GM18867 (cell line): Measurements from ENCODE around the gene RNASE13.
"Not testable (repeated sequence)": the region's sequence is repeated elsewhere in the genome, so short reads cannot be mapped to it uniquely, and the experiment has no call there.

Experiments used
- ATAC-seq: cut with Tn5 transposase; IDR thresholded peaks from one replicate; pipeline ENCODE4 v1.9.1; 2021; ENCODE audit warnings: mild to moderate bottlenecking, moderate library complexity; ENCODE audit not compliant: unreplicated experiment

The RNASE13 gene

DNA sequence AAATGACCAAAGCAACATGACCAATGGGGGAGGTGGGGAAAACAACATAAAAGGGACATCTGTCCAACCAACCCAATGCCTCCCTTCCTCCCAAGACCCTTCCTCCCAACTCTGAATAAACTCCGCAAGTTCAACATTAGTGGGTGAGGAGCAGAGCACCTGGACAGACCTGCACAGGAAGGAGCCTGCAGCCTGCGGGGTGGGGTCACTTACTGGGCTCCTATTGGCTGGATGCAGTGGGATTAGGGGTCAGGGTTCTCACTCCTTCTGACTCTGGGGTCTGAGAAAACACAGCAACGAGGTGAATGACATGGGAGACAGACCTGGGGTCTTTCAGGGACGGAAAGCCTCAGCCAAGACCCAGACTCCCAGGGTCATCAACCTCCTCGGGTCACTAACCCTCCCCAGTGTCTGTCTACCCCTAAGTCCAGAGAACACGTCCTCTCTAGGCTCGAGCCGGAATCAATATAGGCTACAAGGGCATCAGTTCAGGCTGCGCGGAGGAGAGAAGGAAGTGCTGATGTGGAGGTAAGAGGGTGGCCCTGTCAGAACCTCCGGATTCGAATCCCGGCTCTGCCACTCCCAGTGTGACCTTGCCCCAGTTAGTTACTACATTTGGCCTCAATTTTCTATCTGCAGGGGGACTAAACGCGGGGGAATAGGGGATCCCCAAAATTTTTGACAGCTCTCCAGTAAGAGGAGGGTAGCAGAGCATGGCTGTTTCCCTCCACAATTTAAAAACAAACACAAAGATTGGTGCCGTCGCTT, 10.6 kb downstream of the RNASE13 start:
- no peak for ATAC-seq

DNA sequence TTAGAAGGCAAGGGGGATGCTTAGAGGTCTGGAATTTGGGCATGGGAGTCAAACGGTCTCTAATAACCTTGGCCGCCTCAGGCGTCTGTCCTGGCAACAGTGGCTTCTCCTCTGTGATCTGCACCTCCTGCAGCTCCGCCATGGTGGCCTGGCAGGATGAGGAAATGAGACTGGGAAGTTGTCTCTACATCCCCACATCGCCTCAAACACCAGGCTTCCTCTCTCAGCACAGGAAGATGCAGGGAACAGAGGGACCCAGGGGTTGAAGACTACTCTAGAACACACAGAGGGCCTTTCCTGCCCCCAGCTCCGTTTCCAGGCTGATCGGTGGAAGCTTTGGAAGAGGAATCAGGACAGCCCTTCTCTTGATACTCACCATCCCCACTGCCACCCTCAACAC, 11.4 kb downstream of the RNASE13 start:
- ATAC-seq = no peak

DNA sequence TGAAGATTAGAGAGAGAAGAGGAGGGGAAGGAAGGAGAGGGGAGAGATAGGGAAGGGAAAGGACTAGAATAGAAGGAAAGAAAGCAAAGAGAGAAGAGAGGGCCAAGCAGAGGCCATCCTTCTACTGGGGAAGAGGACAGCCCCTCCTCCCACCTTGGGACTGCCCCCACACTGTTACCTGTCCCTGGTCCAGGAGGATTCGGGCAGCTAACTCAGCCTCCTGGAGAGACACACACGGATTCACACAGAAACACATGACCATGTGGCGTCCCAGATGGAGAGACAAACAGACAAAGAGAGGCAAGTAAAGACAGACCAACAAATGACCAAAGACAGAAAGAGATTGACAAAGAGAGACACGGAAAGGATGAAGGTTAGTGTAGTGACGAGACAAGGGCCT, 11.9 kb downstream of the RNASE13 start:
- ATAC-seq = no peak

DNA sequence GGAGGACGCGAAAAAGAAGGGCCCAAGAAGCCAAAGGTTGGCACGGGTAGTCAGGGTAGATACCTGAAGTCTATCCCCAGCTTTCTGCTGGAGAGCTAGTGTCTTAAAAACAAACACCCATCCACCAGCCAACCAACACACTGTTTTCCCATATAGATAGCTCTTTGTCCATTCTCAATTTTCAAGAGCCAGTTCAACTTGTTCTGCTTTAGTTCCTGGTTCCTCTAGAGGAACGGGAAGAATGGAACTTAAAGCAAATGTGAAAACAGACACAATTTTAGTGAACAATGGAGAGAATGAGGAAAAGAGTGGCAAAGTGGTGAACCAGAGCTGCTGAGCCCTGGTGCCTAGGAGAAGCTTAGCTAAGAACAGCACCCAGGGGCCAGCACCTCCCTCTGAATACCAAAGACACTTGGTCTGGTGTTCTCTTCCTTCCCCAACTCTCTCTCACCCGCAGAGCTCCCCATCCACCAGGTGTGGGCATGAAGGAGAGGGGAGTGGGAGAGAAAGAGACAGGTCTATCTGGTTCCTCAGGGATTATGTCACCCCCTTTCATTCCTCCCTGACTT, 13.5 kb downstream of the RNASE13 start:
- no peak for ATAC-seq

DNA sequence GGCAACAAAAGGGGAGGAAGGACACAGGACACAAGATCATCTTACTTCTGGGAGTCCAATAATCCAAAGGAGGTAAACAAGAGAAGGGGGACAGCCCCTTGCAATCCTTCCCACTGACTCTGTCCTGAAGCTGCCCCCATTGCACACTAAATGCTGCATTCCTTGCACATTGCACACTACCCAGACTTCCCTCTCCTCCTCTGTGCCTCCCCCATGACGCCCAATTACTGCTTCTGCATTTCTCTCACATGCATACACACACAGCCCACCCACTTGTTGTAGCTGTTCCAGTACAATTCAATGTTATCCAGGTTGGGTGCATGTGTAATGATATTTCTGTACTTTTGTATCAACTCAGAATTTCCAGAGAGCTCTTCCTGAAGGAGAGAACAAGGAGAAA, 15.2 kb downstream of the RNASE13 start:
- no peak for ATAC-seq

DNA sequence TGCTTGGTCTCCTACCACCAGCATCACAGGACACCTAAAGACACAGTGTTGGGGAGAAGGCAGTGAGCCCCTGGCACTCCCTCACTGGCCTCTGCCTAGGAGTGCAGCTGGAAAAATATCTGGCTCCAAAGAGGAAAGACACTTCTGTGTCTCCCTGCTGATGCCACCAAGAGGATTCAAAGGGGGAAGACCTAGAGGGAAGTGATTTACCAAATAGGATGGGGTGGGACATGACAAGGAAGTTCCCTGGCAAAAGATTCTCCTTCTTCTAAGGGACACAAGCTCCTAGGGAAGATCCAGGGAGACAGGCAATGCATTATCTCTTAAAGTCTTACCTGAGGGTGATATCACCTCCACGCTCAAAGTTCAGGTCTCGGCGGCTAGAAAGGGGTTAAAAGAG, 15.8 kb downstream of the RNASE13 start:
- no peak for ATAC-seq

DNA sequence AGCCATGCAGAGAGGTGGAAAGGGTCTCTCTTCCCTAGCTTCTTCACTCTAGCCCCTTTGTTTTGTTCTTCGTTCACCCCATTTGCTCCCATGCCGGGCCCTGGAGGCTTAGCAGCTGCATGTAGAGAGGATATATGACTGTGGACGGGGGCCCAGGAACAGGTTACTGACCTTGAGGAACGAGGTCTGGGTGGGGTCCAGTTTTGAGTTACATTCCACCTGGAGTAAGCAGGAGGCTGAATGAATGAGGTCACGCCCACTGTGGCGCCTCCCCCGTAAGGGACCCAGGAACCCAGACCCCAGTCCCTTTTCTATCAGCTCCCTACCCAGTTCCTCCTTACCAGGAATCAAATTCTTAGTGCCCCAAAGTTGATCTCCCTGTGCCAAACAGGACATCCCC, 16.3 kb downstream of the RNASE13 start:
- no peak for ATAC-seq

DNA sequence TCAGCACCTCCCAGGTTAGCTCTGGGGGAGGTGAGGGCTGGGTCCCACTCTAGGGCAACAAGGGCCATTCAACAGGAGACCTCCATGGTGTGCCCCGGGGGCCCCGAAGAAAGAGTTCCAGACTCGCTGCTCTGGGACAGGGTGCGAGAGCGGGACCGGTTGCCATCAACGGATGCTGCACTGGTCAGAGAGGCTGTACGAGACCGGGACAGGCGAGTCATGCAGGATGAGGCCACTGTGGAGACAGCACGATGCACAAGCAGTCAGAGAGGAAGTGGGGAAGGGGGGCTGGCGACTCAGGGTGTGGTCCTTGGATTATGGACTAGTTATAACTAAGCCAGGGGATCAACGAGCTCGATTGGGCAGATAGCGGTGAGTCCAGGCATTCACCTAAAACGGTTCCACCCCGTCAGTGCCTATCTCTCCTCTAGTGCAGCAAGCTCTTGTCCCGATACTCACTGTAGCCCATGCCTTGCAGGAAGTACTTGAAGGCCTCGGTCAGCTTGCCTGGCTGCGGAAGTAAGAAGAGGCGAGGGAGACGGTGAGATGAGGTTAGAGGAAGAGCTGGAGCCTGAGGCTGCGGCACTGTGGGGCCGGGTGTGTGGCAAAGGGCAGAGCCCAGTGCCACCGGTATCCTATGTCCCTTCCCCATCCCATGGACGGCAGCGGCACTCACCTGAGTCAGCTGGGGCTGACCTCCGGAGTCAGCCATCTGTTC, 16.9 kb downstream of the RNASE13 start:
- no peak for ATAC-seq

DNA sequence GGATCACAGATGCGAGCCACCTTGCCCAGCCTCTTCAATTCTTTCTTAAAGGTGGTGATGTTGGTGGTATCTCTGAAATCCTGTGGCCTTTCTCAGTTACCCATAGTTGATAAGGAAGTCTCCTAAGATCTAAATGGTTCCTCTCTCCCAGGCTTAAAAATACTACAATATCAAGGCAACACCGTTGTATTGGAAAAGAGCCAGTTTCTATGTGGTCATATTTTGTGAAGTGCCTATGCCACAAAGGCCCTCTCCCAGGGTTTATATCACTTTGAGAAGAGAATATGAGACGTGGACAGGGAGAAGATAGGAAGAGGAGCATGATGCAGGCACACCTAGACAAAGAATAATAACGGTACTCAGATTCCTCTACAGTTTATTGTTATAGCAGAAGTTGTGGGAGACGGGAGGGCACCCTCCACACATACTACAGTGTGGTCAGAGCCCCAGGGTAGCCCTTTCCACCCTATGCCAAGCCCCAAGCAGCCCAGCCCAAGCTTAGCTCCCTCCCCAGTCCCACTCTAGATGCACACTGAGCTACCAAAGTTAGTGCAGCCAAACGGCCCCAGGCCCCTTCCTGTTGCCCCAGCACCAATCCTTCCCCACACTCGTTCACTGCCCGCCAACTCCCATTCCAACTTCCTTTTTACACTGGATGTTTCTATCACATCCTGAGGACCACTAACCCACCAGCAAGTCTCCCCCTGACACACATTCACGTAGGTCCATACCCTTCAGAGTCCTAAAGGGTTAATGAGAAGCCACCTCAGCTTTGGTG, 18.0 kb downstream of the RNASE13 start:
- no peak for ATAC-seq

DNA sequence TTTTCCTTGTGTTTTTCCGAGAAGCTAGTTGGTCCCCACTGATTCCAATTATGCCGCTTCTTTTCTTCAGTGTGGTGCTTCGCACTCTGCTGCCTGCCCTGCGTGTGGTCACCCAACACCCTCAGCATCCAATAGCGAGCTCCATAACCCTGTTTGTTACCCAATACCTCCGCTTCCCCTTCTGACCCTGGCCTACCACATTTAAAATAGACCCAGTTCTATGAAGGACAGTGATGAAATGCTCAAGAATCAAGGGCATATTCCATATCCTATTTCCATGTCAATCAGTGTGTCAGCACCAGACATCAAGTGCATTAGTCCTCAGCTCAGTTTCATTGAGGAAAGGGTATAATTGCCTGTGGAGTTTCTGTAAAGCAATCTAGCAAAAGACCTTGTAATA, 19.3 kb downstream of the RNASE13 start:
- no peak for ATAC-seq

DNA sequence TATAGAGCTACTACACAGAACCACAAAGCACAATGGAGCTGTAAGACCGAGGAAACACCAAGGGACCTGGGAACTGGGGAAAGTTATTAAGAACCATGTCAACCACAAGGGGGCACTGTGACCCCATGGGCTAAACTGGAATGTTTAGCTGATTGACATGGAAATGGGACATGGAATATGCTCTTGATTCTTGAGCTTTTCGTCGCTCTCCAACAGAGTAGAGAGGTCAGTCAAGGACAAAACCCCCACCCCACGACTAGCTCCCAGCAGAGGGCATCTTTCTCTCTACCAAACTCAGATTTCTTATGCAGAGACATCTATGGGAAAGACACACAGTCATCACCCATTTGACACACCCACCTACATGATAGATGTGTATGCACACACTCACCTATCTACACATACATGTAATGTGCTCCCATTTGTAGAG, 19.8 kb downstream of the RNASE13 start:
- ATAC-seq = no peak

DNA sequence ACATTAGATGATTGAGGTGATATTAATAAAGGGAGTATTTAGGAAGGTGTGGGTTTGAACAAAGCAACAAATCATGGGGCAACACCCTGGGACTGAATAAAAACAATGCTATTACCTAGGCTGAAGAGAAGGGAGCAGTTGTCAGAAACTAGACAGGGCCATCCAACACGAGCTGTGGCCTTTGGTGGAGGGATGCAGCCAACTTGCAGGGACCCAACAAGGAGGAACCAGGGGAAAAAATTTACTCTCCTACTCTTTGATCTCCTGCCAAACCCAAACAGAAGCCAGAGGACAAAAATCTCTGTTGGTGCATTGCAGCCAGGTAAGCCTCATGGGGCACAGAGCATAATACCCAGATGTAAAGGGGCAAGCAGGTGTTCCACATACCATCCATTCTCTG, 23.5 kb downstream of the RNASE13 start:
- ATAC-seq = no peak

DNA sequence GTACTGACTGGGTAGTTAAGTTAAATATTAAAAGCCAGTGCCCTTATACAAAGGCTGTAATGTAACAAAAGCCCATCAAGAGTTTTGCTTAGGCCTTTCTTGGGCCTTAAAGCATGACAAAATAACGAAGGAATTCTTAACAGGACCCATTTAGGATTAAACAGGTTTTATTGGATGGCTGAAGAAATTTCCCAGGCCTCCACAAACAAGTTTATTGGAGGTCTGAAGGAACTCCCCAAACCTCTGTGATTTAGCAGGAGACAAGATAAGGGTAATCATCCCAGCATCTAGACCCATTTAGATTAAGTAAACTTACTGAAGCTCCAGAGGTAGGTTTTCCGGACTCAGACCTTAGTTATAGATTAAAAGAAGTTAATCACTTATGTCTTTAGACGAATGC, 24.9 kb downstream of the RNASE13 start:
- not testable (repeated sequence) for ATAC-seq

DNA sequence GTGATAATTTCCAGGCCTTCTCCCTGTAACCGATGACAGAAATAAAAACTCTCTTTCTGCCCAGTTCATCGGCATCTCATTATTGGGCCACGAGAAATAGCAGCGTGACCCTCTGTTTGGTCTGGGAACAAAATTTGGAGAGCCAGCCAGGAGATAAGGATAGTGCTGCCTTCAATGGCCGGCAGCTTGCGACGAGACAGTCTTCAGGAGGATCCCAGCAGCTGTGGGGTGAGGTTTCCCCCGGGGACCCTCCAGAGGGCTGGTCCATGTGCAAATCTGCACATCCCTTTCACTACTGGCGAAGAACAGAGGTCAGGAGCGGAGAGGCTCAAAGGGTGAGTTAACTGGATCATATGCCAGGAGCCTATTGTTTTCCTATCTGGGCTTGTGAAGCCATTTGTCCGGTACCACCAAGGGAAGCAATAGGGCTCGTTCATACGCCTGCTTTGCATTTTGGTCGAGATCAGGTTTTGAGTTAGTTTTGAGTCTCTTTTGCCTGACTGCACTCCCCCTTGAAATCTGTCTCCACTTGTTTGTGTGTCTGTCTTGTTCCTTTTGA, 30.7 kb downstream of the RNASE13 start:
- ATAC-seq = no peak

DNA sequence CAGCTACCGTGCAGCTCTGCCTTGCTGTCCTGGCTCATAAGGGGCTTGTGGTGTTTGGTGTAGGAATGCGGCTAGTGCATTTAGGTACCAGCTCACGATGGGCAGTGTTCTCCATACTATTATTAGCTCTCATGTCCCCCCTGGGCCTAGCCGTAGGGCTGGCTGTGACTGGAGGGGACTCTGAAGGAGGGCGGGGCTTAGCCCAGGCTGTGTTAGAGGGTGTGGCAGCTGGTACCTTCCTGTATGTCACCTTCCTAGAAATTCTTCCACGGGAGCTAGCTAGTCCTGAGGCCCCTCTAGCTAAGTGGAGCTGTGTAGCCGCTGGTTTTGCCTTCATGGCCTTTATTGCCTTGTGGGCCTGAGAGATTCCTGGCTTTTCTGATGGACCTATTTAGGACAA, 33.4 kb downstream of the RNASE13 start:
- ATAC-seq = no peak

DNA sequence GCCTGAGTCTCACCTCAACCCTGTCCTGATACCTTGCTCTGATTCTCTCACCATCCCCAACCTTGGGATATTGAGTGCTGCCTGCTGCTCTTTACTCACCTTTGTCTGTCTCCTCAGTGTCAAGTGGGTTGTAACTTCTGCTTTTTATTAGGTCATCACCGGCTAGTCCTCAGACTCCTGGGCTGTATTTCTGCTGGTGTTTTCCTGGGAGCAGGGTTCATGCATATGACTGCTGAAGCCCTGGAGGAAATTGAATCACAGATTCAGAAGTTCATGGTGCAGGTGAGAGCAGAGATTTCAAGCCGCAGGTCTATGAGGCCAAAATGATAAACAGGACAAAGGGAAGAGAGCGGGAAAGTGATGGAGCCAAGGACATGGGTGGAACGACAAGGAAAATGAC, 35.0 kb downstream of the RNASE13 start:
- ATAC-seq = no peak

DNA sequence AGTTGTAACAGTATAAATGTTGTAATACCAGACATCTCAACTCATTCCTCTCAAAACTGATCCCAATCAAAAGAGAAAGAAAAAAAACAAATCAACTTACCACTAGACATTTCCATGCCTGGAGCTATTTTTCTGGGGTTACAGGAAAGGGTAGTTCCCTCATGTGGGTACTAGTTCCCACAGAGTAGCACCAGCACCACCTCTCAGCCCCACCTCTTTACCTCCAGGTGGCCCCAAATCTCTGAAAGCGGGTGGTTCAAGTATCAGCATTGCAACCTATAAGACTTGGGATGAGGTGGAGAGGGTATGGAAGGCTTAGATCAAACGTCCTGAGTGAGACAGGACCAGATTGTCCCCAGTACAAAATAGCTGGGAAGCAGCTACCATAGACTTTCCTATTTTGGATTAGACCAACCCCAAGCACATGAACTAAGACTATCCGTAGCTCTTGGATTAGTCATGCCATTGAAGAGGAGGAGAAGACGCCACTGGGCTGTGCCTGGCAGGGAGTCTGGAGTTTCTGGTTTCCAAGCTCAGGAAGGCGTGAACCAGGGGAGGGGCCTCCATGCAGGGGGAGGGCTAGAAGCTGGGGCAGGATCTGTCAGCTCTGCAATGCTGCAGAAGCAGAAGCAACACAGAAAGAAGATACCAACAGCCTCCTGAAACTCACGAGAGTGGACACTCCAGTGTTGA, 35.8 kb downstream of the RNASE13 start, which contains the start of gene SLC39A2:
Gene SLC39A2 (plus strand): TSS at position 620 of the 693 bp plus-strand sequence. CDS start 154 bp downstream, outside the sequence.
- no peak for ATAC-seq

DNA sequence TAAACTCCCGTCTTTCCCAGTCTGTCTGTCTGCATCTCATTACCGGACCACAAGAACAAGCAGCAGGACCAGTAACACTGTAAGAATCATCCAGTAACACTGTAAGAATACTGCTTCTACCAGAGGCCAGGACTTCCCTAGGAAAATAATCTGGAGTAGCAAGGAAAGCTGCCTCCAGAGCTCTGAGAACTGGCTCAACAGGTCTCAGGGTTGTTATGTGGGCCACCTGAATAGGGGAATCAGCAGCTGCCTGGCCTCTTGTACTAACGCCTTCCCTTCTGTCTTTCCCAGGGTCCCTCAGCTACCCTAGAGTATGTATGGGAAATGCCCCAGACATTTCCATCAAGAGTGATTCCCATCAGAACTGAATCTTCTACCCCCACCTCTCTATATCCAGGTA, 36.5 kb downstream of the RNASE13 start:
- ATAC-seq = no peak

DNA sequence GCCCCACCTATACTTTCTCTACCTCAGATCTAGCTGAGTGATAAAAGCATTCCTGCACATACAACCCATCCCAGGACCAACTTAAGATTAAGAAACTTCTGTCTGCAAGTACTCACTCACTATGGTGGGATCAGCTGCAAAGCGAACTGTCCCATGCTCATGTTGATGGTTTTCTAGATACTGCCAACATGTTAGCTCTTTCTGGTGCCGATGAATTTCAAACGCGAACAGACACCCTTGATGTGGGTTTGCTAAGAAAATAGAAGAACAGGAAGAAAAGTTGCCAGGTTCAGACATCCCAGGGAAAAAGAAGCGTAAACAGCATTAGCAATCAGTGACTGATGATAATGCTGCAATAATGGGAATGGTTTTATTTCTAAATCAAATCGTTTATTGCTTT, 37.0 kb downstream of the RNASE13 start:
- ATAC-seq = no peak

DNA sequence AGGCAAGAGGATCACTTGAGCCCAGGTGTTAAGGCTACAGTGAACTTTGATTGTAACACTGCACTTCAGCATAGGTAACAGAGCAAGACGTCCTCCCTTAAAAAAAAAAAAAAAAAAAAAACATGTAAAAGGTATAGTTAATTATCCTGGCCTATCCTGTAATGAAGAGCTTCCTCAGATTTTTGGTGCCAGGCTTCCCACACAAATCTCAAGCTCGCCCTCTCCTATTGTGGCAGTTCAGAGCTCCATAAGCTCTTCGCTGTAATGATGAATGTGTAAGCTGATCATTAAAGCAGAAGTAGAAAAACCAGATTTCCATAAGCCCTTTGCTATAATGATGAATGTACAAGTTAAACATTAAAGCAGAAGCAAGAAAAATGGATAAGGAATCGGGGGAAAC, 37.5 kb downstream of the RNASE13 start:
- ATAC-seq = no peak
